Loucy (cell line): ENCODE results near the gene PRPH.

Experiments
- CTCF ChIP-seq: fragments of 200-600 bp; sonication (generic); conservative IDR thresholded peaks from 2 replicates; pipeline ENCODE4 v1.5.1; 2014; ENCODE audit warnings: mild to moderate bottlenecking, antibody characterized with exemption, low read length
- EZH2phosphoT487 ChIP-seq: fragments of 200-600 bp; IDR thresholded peaks from 2 replicates; pipeline ENCODE4 v1.6.1; 2018; ENCODE audit warnings: antibody characterized with exemption, mild to moderate bottlenecking, moderate library complexity, borderline replicate concordance

DNA sequence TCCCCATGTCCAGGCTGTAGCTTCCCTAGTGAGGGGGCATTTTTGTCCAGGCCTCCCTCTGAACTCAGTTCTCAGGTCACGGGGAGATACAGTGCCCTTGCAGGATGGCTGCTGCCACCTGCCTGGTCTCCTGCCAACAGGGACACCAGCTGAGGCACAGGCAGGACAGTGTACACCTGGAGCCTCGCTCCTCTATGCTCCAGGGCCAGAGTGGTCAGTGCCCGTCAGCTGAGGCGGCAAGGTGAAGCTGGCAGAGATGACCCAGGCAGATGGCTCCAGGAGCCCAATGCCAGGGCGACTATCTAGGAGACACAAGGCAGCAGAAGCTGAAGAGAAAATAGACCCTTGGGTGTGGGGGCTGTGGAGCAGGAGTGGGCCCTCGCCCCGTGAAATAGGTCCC is 17.5 kb upstream of the PRPH start:
- no peak for TF ChIP-seq CTCF
- no peak for TF ChIP-seq EZH2phosphoT487
